ENCODE results near the gene CLSTN1. TPM values are rescaled to one million over a fixed set of nuclear protein-coding genes. Genes with fewer than 3 reads are reported as not detected.

The CLSTN1 gene
- total RNA-seq, 2 experiments from 2014 or later = 34.9 to 36.7 TPM

GRCh38 chr1:9825093-9826074 lies 1.6 kb upstream of the CLSTN1 start:
- ChIA-PET CTCF (interaction anchor here (0.6 to 1.5 kb wide), 5 partner anchors 9 to 137 kb away, joined by 3 to 6 read pairs (median 4); no protein-coding TSS in a partner anchor), POLR2A (no interaction called here)
- Mint-ChIP-seq H3K27me3 (peaks cover 9% of the 10 kb centered on the region), H3K9me3 (ENCODE audit: low read depth) (no peaks in the 10 kb centered on the region), H3K27ac (peak overlapping the region; percentile 28), H3K4me3 (peak overlapping the region; percentile 32), H3K36me3 (ENCODE audit: low read depth) (peaks cover 3% of the 10 kb centered on the region), H3K4me1 (peaks cover 32% of the 10 kb centered on the region)
- DNase-seq (peak; percentile 67), ATAC-seq (peak; percentile 47)
- intact Hi-C loops (cut with DNase I, micrococcal nuclease) = loop anchor here (2.0 to 10.0 kb wide), 5 partner anchors 37 to 869 kb away; partner anchors contain the start of genes H6PD (in 1 of the 2) and SLC25A33 (in 1 of the 2)

GRCh38 chr1:9824702-9825089 lies 931 bp upstream of the CLSTN1 start:
- H3K4me1 Mint-ChIP-seq = peaks cover 35% of the 10 kb centered on the region
- ChIA-PET CTCF (no interaction called here), POLR2A (no interaction called here)
- no peak overlapping the region for H3K27ac Mint-ChIP-seq
- H3K9me3 Mint-ChIP-seq (ENCODE audit: low read depth) = no peaks in the 10 kb centered on the region
- peak overlapping the region; percentile 52 for H3K4me3 Mint-ChIP-seq
- peaks cover 3% of the 10 kb centered on the region for H3K36me3 Mint-ChIP-seq (ENCODE audit: low read depth)
- ATAC-seq = no peak
- peaks cover 9% of the 10 kb centered on the region for H3K27me3 Mint-ChIP-seq
- intact Hi-C loops (cut with DNase I, micrococcal nuclease) = loop anchor here (1.0 to 10.0 kb wide), 10 partner anchors 38 to 870 kb away; partner anchors contain the start of genes CTNNBIP1 (in 1 of the 2), H6PD (in 1 of the 2), SLC25A33 (in 1 of the 2) and SPSB1 (in 1 of the 2)
- no peak for DNase-seq

- Mint-ChIP-seq H3K36me3 (ENCODE audit: low read depth) (peaks cover 3% of the 10 kb centered on the region), H3K4me3 (peak overlapping the region; percentile 21), H3K27ac (no peak overlapping the region), H3K4me1 (peaks cover 35% of the 10 kb centered on the region), H3K27me3 (peaks cover 9% of the 10 kb centered on the region), H3K9me3 (ENCODE audit: low read depth) (no peaks in the 10 kb centered on the region)
- ATAC-seq = peak; percentile 14
- ChIA-PET CTCF (no interaction called here), POLR2A (no interaction called here)
- intact Hi-C loops (cut with DNase I, micrococcal nuclease) = loop anchor here in 1 of 2 experiments (1.0 to 10.0 kb wide), 6 partner anchors 36 to 589 kb away; partner anchors contain the start of genes H6PD, LZIC, NMNAT1 and PGD
- no peak for DNase-seq
These were observed 147 bp downstream of the CLSTN1 start for GRCh38 chr1:9823693-9823942.

GRCh38 chr1:9822897-9823692 lies 670 bp downstream of the CLSTN1 start:
- H3K36me3 Mint-ChIP-seq (ENCODE audit: low read depth) = peaks cover 3% of the 10 kb centered on the region
- DNase-seq (peak; percentile 60), ATAC-seq (peak; percentile 45)
- H3K27ac Mint-ChIP-seq = peak overlapping the region; percentile 89
- H3K4me3 Mint-ChIP-seq = peak overlapping the region; percentile 96
- CTCF ChIA-PET = interaction anchor here (1.0 to 1.3 kb wide), 3 partner anchors 10 to 39 kb away, joined by 4 read pairs; no protein-coding TSS in a partner anchor
- POLR2A ChIA-PET = no interaction called here
- H3K4me1 Mint-ChIP-seq = peaks cover 35% of the 10 kb centered on the region
- intact Hi-C loops (cut with DNase I, micrococcal nuclease) = loop anchor here in 1 of 2 experiments (1.0 to 10.0 kb wide), 6 partner anchors 36 to 588 kb away; partner anchors contain the start of genes H6PD, LZIC, NMNAT1 and PGD
- no peaks in the 10 kb centered on the region for H3K9me3 Mint-ChIP-seq (ENCODE audit: low read depth)
- H3K27me3 Mint-ChIP-seq = peaks cover 9% of the 10 kb centered on the region

- ATAC-seq = no peak
- intact Hi-C loops (cut with DNase I, micrococcal nuclease) = loop anchor here in 1 of 2 experiments (2.0 to 10.0 kb wide), 4 partner anchors 120 to 588 kb away; partner anchors contain the start of genes H6PD, LZIC, NMNAT1 and PGD
- peaks cover 3% of the 10 kb centered on the region for H3K36me3 Mint-ChIP-seq (ENCODE audit: low read depth)
- H3K27me3 Mint-ChIP-seq = peaks cover 9% of the 10 kb centered on the region
- peak overlapping the region; percentile 96 for H3K4me3 Mint-ChIP-seq
- H3K9me3 Mint-ChIP-seq (ENCODE audit: low read depth) = no peaks in the 10 kb centered on the region
- peaks cover 32% of the 10 kb centered on the region for H3K4me1 Mint-ChIP-seq
- DNase-seq = no peak
- POLR2A ChIA-PET = interaction anchor here (0.7 kb wide), 1 partner anchor 423 kb away, joined by 3 read pairs; no protein-coding TSS in a partner anchor
- CTCF ChIA-PET = interaction anchor here (1.0 to 1.3 kb wide), 3 partner anchors 9 to 38 kb away, joined by 4 read pairs; no protein-coding TSS in a partner anchor
- H3K27ac Mint-ChIP-seq = peak overlapping the region; percentile 89
These were observed 1.3 kb downstream of the CLSTN1 start for GRCh38 chr1:9822490-9822889.

- Mint-ChIP-seq H3K27ac (no peak overlapping the region), H3K9me3 (ENCODE audit: low read depth) (no peaks in the 10 kb centered on the region), H3K4me1 (peaks cover 32% of the 10 kb centered on the region), H3K4me3 (peak overlapping the region; percentile 96), H3K27me3 (peaks cover 9% of the 10 kb centered on the region), H3K36me3 (ENCODE audit: low read depth) (peaks cover 3% of the 10 kb centered on the region)
- DNase-seq (no peak), ATAC-seq (no peak)
- ChIA-PET POLR2A (interaction anchor here (0.7 kb wide), 1 partner anchor 422 kb away, joined by 3 read pairs; no protein-coding TSS in a partner anchor), CTCF (interaction anchor here (0.8 to 1.4 kb wide), 4 partner anchors 30 to 47 kb away, joined by 3 to 4 read pairs (median 4); no protein-coding TSS in a partner anchor)
- intact Hi-C loops (cut with DNase I, micrococcal nuclease) = loop anchor here in 1 of 2 experiments (2.0 to 10.0 kb wide), 4 partner anchors 121 to 587 kb away; partner anchors contain the start of genes H6PD, LZIC, NMNAT1 and PGD
These were observed 2.1 kb downstream of the CLSTN1 start for GRCh38 chr1:9821710-9822109.

GRCh38 chr1:9820521-9820920 lies 3.2 kb downstream of the CLSTN1 start:
- DNase-seq (no peak), ATAC-seq (no peak)
- peaks cover 32% of the 10 kb centered on the region for H3K4me1 Mint-ChIP-seq
- peaks cover 7% of the 10 kb centered on the region for H3K27me3 Mint-ChIP-seq
- POLR2A ChIA-PET = interaction anchor here (0.7 kb wide), 1 partner anchor 29 kb away, joined by 3 read pairs; no protein-coding TSS in a partner anchor
- no peak overlapping the region for H3K27ac Mint-ChIP-seq
- intact Hi-C loops (cut with DNase I, micrococcal nuclease) = loop anchor here in 1 of 2 experiments (5.0 to 10.0 kb wide), 2 partner anchors 528 to 586 kb away; partner anchors contain the start of genes H6PD and SPSB1
- no peaks in the 10 kb centered on the region for H3K9me3 Mint-ChIP-seq (ENCODE audit: low read depth)
- H3K4me3 Mint-ChIP-seq = no peak overlapping the region
- peaks cover 4% of the 10 kb centered on the region for H3K36me3 Mint-ChIP-seq (ENCODE audit: low read depth)
- CTCF ChIA-PET = interaction anchor here (0.6 to 1.4 kb wide), 6 partner anchors 20 to 450 kb away, joined by 3 to 4 read pairs (median 3); no protein-coding TSS in a partner anchor

GRCh38 chr1:9817734-9818133 lies 6.0 kb downstream of the CLSTN1 start:
- no peaks in the 10 kb centered on the region for H3K27me3 Mint-ChIP-seq
- intact Hi-C loops (cut with DNase I, micrococcal nuclease) = no loop called here
- POLR2A ChIA-PET = no interaction called here
- ATAC-seq = no peak
- H3K36me3 Mint-ChIP-seq (ENCODE audit: low read depth) = peaks cover 4% of the 10 kb centered on the region
- no peak overlapping the region for H3K4me3 Mint-ChIP-seq
- DNase-seq = no peak
- H3K9me3 Mint-ChIP-seq (ENCODE audit: low read depth) = no peaks in the 10 kb centered on the region
- CTCF ChIA-PET = interaction anchor here (1.0 to 1.1 kb wide), 4 partner anchors 9 to 50 kb away, joined by 3 to 8 read pairs (median 3); no protein-coding TSS in a partner anchor
- H3K4me1 Mint-ChIP-seq = peaks cover 22% of the 10 kb centered on the region
- H3K27ac Mint-ChIP-seq = no peak overlapping the region

GRCh38 chr1:9816199-9816598 lies 7.6 kb downstream of the CLSTN1 start:
- no peak for ATAC-seq
- no peaks in the 10 kb centered on the region for H3K27me3 Mint-ChIP-seq
- CTCF ChIA-PET = interaction anchor here (0.7 to 1.3 kb wide), 3 partner anchors 16 to 31 kb away, joined by 3 to 5 read pairs (median 3); no protein-coding TSS in a partner anchor
- peaks cover 11% of the 10 kb centered on the region for H3K4me1 Mint-ChIP-seq
- H3K36me3 Mint-ChIP-seq (ENCODE audit: low read depth) = peaks cover 4% of the 10 kb centered on the region
- POLR2A ChIA-PET = interaction anchor here (0.5 kb wide), 1 partner anchor 16 kb away, joined by 3 read pairs; no protein-coding TSS in a partner anchor
- H3K9me3 Mint-ChIP-seq (ENCODE audit: low read depth) = no peaks in the 10 kb centered on the region
- no peak overlapping the region for H3K4me3 Mint-ChIP-seq
- DNase-seq = no peak
- no peak overlapping the region for H3K27ac Mint-ChIP-seq
- intact Hi-C loops (cut with DNase I, micrococcal nuclease) = no loop called here

- Mint-ChIP-seq H3K27me3 (no peaks in the 10 kb centered on the region), H3K4me1 (peaks cover 12% of the 10 kb centered on the region), H3K9me3 (ENCODE audit: low read depth) (no peaks in the 10 kb centered on the region), H3K27ac (no peak overlapping the region), H3K36me3 (ENCODE audit: low read depth) (peaks cover 2% of the 10 kb centered on the region), H3K4me3 (no peak overlapping the region)
- ATAC-seq (no peak), DNase-seq (no peak)
- intact Hi-C loops (cut with DNase I, micrococcal nuclease) = no loop called here
- ChIA-PET CTCF (interaction anchor here (1.1 kb wide), 1 partner anchor 15 kb away, joined by 5 read pairs; no protein-coding TSS in a partner anchor), POLR2A (no interaction called here)
These were observed 8.6 kb downstream of the CLSTN1 start for GRCh38 chr1:9815150-9815549.

Measured in activated CD4-positive, alpha-beta T cell treated with anti-CD3 and anti-CD28 coated beads for 36 hours (primary cell).